Activated B cell treated with CpG ODN at 0.5 μM for 24 hours (primary cell): Measurements from ENCODE around the gene PALLD. TPM values are rescaled to one million over a fixed set of nuclear protein-coding genes. Genes with fewer than 3 reads are reported as not detected.

Experiments
- ATAC-seq: fragments of 200-7000 bp; cut with Tn5 transposase; one replicate; pipeline ENCODE4 v1.10.0; 2021; ENCODE audit warnings: low read depth, mild to moderate bottlenecking, moderate library complexity
- CTCF ChIA-PET: fragments of 350-600 bp; sonication (Branson Sonifier 250); formaldehyde crosslinking; loops from one replicate; lab custom pipeline; 2021; ENCODE audit warnings: antibody characterized with exemption; lab: Charles Lee
- POLR2A ChIA-PET: fragments of 350-600 bp; sonication (Branson Sonifier 250); formaldehyde crosslinking; loops from one replicate; lab custom pipeline; 2021; ENCODE audit warnings: antibody characterized with exemption; lab: Charles Lee
- DNase-seq: peaks from one replicate; pipeline ENCODE4 v3.0.0; 2022
- H3K27ac Mint-ChIP-seq: one replicate; pipeline ENCODE4 v1.8.0; 2020; ENCODE audit warnings: mixed read lengths
- H3K27me3 Mint-ChIP-seq: one replicate; pipeline ENCODE4 v1.8.0; 2021; ENCODE audit warnings: mixed read lengths
- H3K36me3 Mint-ChIP-seq: one replicate; pipeline ENCODE4 v1.8.0; 2021; ENCODE audit warnings: low read depth, mixed read lengths
- H3K4me1 Mint-ChIP-seq: one replicate; pipeline ENCODE4 v1.8.0; 2021; ENCODE audit warnings: mixed read lengths
- H3K4me3 Mint-ChIP-seq: one replicate; pipeline ENCODE4 v1.8.0; 2020; ENCODE audit warnings: mild to moderate bottlenecking, mixed read lengths
- H3K9me3 Mint-ChIP-seq: one replicate; pipeline ENCODE4 v1.8.0; 2020; ENCODE audit warnings: mixed read lengths
- CTCF ChIP-seq: fragments of 200-600 bp; IDR thresholded peaks from one replicate; pipeline ENCODE4 v1.8.0; 2022; ENCODE audit warnings: antibody characterized with exemption, mild to moderate bottlenecking
- intact Hi-C: fragments of 100-400 bp; cut with micrococcal nuclease; formaldehyde crosslinking; loops from one replicate; pipeline ENCODE4 v1.15.1; 2024
- total RNA-seq: library from RNA; stranded (reverse); gene quantifications from 2 replicates; pipeline ENCODE4 v1.2.3, GENCODE V29; 2022

PALLD gene
- total RNA-seq, 1 donor from 2014 or later, result 0.44 TPM

- CTCF ChIA-PET, result no interaction called here
- ATAC-seq, result no peak
- Mint-ChIP-seq H3K27ac (no peak overlapping the region), H3K27me3 (peaks cover 20% of the 10 kb centered on the region), H3K9me3 (no peaks in the 10 kb centered on the region), H3K36me3 (no peaks in the 10 kb centered on the region), H3K4me1 (no peaks in the 10 kb centered on the region), H3K4me3 (no peak overlapping the region)
- DNase-seq, result no peak
- intact Hi-C loops, result no loop called here
- POLR2A ChIA-PET, result no interaction called here
- TF ChIP-seq CTCF, result no peak
Observed at GRCh38 chr4:168841000-168841671, 344.3 kb downstream of the PALLD start.

- no peak overlapping the region for H3K27ac Mint-ChIP-seq
- no peak overlapping the region for H3K4me3 Mint-ChIP-seq
- intact Hi-C loops, result no loop called here
Observed at GRCh38 chr4:168841672-168842019, 344.8 kb downstream of the PALLD start.

GRCh38 chr4:168842186-168842585, 345.3 kb downstream of the PALLD start:
- H3K4me1 Mint-ChIP-seq, result no peaks in the 10 kb centered on the region
- peaks cover 18% of the 10 kb centered on the region for H3K27me3 Mint-ChIP-seq
- TF ChIP-seq CTCF, result no peak
- ChIA-PET POLR2A (no interaction called here), CTCF (no interaction called here)
- H3K27ac Mint-ChIP-seq, result no peak overlapping the region
- DNase-seq (no peak), ATAC-seq (no peak)
- intact Hi-C loops, result no loop called here
- H3K9me3 Mint-ChIP-seq, result no peaks in the 10 kb centered on the region
- H3K4me3 Mint-ChIP-seq, result no peak overlapping the region
- H3K36me3 Mint-ChIP-seq, result no peaks in the 10 kb centered on the region

More at GRCh38 chr4:168841672-168842019, 344.8 kb downstream of the PALLD start:
- Mint-ChIP-seq H3K4me1 (no peaks in the 10 kb centered on the region), H3K36me3 (no peaks in the 10 kb centered on the region), H3K27me3 (peaks cover 20% of the 10 kb centered on the region), H3K9me3 (no peaks in the 10 kb centered on the region)
- ChIA-PET CTCF (no interaction called here), POLR2A (no interaction called here)
- ATAC-seq (no peak), DNase-seq (no peak)
- no peak for TF ChIP-seq CTCF

- no peak for TF ChIP-seq CTCF
- CTCF ChIA-PET, result no interaction called here
- Mint-ChIP-seq H3K27ac (no peak overlapping the region), H3K4me3 (no peak overlapping the region), H3K36me3 (no peaks in the 10 kb centered on the region), H3K27me3 (peaks cover 11% of the 10 kb centered on the region), H3K9me3 (no peaks in the 10 kb centered on the region), H3K4me1 (no peaks in the 10 kb centered on the region)
- POLR2A ChIA-PET, result no interaction called here
- intact Hi-C loops, result no loop called here
- ATAC-seq (no peak), DNase-seq (no peak)
Observed at GRCh38 chr4:168843635-168844034, 346.8 kb downstream of the PALLD start.

GRCh38 chr4:168844353-168845049, 347.6 kb downstream of the PALLD start:
- CTCF ChIA-PET, result no interaction called here
- no peak for DNase-seq
- H3K27me3 Mint-ChIP-seq, result peaks cover 7% of the 10 kb centered on the region
- intact Hi-C loops, result no loop called here
- H3K4me3 Mint-ChIP-seq, result no peak overlapping the region
- no peaks in the 10 kb centered on the region for H3K9me3 Mint-ChIP-seq
- H3K4me1 Mint-ChIP-seq, result peaks cover 5% of the 10 kb centered on the region
- POLR2A ChIA-PET, result no interaction called here
- TF ChIP-seq CTCF, result no peak
- H3K27ac Mint-ChIP-seq, result no peak overlapping the region
- ATAC-seq, result no peak
- H3K36me3 Mint-ChIP-seq, result no peaks in the 10 kb centered on the region
